ENCODE measurements around the gene ZNF212. TPM values are rescaled to one million over a fixed set of nuclear protein-coding genes. Genes with fewer than 3 reads are reported as not detected.

ZNF212 gene
- total and polyA plus RNA-seq, 9 of the 15 experiments (the other 6 are each of a cell fraction or from before 2014, with no cell fraction given): 1.8 to 21.4 (median 7.2) TPM

GRCh38 chr7:149282331-149282655 is 42.8 kb downstream of the ZNF212 start:
- intact Hi-C loops (cut with micrococcal nuclease) (no loop called here), in situ Hi-C loops (cut with MboI) (no loop called here)
- Histone ChIP-seq H3K4me2 (ENCODE audit: insufficient read depth, low read length) (no peak overlapping the region), H4K20me1 (replicated peaks; ENCODE audit: control insufficient read depth, insufficient read depth, low read length) (peaks cover 13% of the 10 kb centered on the region), H3K4me1 (replicated peaks in 1 of 2; ENCODE audit: control insufficient read depth in 2 of 2, insufficient read depth in 2 of 2, low read length in 2 of 2) (peaks cover 0 to 26% of the 10 kb centered on the region in 2 experiments; a peak in 2 of 5 replicates), H3K9ac (ENCODE audit: insufficient read depth in 1 of 2, low read depth in 2 of 2, low read length in 2 of 2) (no peak overlapping the region), H3K36me3 (ENCODE audit: control insufficient read depth, insufficient read depth, low read length) (peaks cover 8% of the 10 kb centered on the region; the same call in 1 of the 3 replicates), H2AFZ (ENCODE audit: low read depth, low read length) (no peak overlapping the region), H3K9me1 (ENCODE audit: control insufficient read depth, insufficient read depth, low read length) (no peaks in the 10 kb centered on the region), H3K9me3 (replicated peaks; ENCODE audit: control insufficient read depth, insufficient read depth, low read depth, low read length) (no peaks in the 10 kb centered on the region), H3K4me3 (no peak overlapping the region), H3K27me3 (ENCODE audit: control insufficient read depth in 2 of 2, insufficient read depth in 2 of 2, low read length in 2 of 2) (peaks cover 41 to 84% of the 10 kb centered on the region in 2 experiments), H3K79me2 (ENCODE audit: control insufficient read depth, insufficient read depth, low read length) (no peaks in the 10 kb centered on the region), H3K27ac (ENCODE audit: extremely low read depth, low read depth, low read length) (no peak overlapping the region)
- no TSS peak for BruUV-seq (replicated peaks)
- FAIRE-seq (no peak), ATAC-seq (no peak), DNase-seq (ENCODE audit: extremely low read depth in 1 of 4, low spot score in 3 of 4) (no peak)
- CTCF ChIA-PET (ENCODE audit: low intra/inter-chr PET ratio): no interaction called here
- TF ChIP-seq SLC30A9 (CRISPR knock-in tag; IDR thresholded peaks at IDR 0.05) (no peak), SFPQ (IDR thresholded peaks at IDR 0.05; ENCODE audit: low read depth, low read length) (no peak), SMAD1 (IDR thresholded peaks at IDR 0.05; ENCODE audit: low read depth, low read length, partially characterized antibody) (no peak), BRCA1 (IDR thresholded peaks at IDR 0.05) (no peak), BRCA1 (CRISPR knock-in tag; IDR thresholded peaks at IDR 0.05) (no peak), SP1 (CRISPR knock-in tag; IDR thresholded peaks at IDR 0.05) (no peak), RHOXF2B (CRISPR knock-in tag; conservative IDR thresholded peaks at IDR 0.05) (no peak), ZNF124 (CRISPR knock-in tag; IDR thresholded peaks at IDR 0.05) (no peak), CGGBP1 (CRISPR knock-in tag; IDR thresholded peaks at IDR 0.05) (no peak), HDGF (IDR thresholded peaks at IDR 0.05) (no peak), ZNF431 (CRISPR knock-in tag; IDR thresholded peaks at IDR 0.05) (no peak), ZNF280B (CRISPR knock-in tag; IDR thresholded peaks at IDR 0.05) (no peak), SNAPC5 (CRISPR knock-in tag; IDR thresholded peaks at IDR 0.05) (no peak), ZNF316 (IDR thresholded peaks at IDR 0.05) (no peak), NCOA2 (IDR thresholded peaks at IDR 0.05; ENCODE audit: partially characterized antibody in 2 of 2) (no peak), U2AF1 (optimal IDR thresholded peaks at IDR 0.05; ENCODE audit: low read depth, low read length) (no peak)
- WGBS (ENCODE audit: insufficient coverage, low coverage, missing lambda C conversion rate): 45% methylated on average over 5 of the region's 5 CpGs
- POLR2A ChIA-PET: interaction anchor here (1.6 kb wide), 1 partner anchor 28 kb away, joined by 3 read pairs; no protein-coding TSS in a partner anchor

All from K562 (cell line).